Uterus (tissue), 2 donors: Measurements from ENCODE around the gene ZFP1.

Experiments used
- CTCF ChIP-seq, 4 experiments: fragments of 200-600 bp in 2 of 4; fragments of 450-650 bp in 2 of 4; sonication (generic) in 2 of 4; IDR thresholded peaks; one replicate each; pipeline ENCODE4 v1.5.1; 2016 to 2019; ENCODE audit warnings: antibody characterized with exemption in 4 of 4, mild to moderate bottlenecking in 2 of 4, moderate library complexity in 1 of 4
- POLR2A ChIP-seq, 2 donors: fragments of 450-650 bp; IDR thresholded peaks; one replicate each; pipeline ENCODE4 v1.6.1; 2016; ENCODE audit warnings: antibody characterized with exemption in 2 of 2, mild to moderate bottlenecking in 1 of 2, moderate library complexity in 1 of 2

DNA sequence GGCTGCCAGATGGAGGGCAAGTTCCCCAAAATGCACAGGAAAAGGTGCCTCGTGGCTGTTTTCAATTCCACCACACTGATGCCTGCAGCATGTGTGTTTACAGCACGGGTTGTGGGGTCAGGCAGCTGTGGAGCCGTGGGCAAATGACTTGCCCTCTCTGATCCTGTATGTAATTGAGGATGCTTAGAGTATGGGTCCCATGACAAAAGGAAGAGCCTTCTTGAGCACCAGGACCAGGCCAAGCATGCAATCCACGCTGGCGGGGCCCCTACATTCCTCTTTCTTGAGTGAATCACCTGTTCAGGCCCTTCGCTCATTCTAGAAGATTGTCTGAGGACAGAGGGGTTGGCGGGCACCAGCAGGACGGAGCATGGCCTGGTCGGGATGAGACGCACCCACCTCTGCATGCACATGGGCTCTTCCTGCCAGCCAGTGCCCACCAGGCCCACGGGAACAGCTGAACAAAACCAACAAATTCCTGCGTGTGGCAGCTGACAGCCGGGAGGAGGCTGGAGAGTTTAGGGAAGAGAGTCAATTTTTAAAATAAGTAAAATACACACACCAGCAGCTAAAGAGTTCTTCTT lies 60.0 kb downstream of the ZFP1 start:
- no peak for TF ChIP-seq POLR2A (IDR thresholded peaks at IDR 0.05)
- TF ChIP-seq CTCF (IDR thresholded peaks at IDR 0.05), result no peak
